GM19372 (cell line): ENCODE results near the gene PSTPIP2.
"Not testable (repeated sequence)": the region's sequence is repeated elsewhere in the genome, so short reads cannot be mapped to it uniquely, and the experiment has no call there.

Source experiments
- ATAC-seq: cut with Tn5 transposase; IDR thresholded peaks from one replicate; pipeline ENCODE4 v1.9.1; 2021; ENCODE audit warnings: mild to moderate bottlenecking, low read depth, moderate library complexity; ENCODE audit not compliant: unreplicated experiment

PSTPIP2 gene

GRCh38 chr18:46070815-46071652 is 1.0 kb downstream of the PSTPIP2 start:
- ATAC-seq: no peak

- ATAC-seq: no peak
These were observed 1.8 kb downstream of the PSTPIP2 start for GRCh38 chr18:46070232-46070631.

- no peak for ATAC-seq
These were observed 2.5 kb downstream of the PSTPIP2 start for GRCh38 chr18:46069524-46069923.

GRCh38 chr18:46068763-46069162 is 3.3 kb downstream of the PSTPIP2 start:
- no peak for ATAC-seq

GRCh38 chr18:46067438-46068007 is 4.5 kb downstream of the PSTPIP2 start:
- no peak for ATAC-seq

GRCh38 chr18:46062781-46063180 is 9.3 kb downstream of the PSTPIP2 start:
- ATAC-seq: no peak

GRCh38 chr18:46061796-46062195 is 10.3 kb downstream of the PSTPIP2 start:
- no peak for ATAC-seq

GRCh38 chr18:46061387-46061786 is 10.7 kb downstream of the PSTPIP2 start:
- ATAC-seq: no peak

- no peak for ATAC-seq
These were observed 11.7 kb downstream of the PSTPIP2 start for GRCh38 chr18:46060359-46060841.

GRCh38 chr18:46055838-46056230 is 16.2 kb downstream of the PSTPIP2 start:
- ATAC-seq: no peak

GRCh38 chr18:46054956-46055837 is 16.9 kb downstream of the PSTPIP2 start:
- ATAC-seq: no peak

- ATAC-seq: no peak
These were observed 18.5 kb downstream of the PSTPIP2 start for GRCh38 chr18:46053368-46054095.

GRCh38 chr18:46051731-46052461 is 20.2 kb downstream of the PSTPIP2 start:
- ATAC-seq: no peak

- ATAC-seq: no peak
These were observed 21.8 kb downstream of the PSTPIP2 start for GRCh38 chr18:46050268-46050667.

- ATAC-seq: no peak
These were observed 23.4 kb downstream of the PSTPIP2 start for GRCh38 chr18:46048641-46049040.

GRCh38 chr18:46047369-46047768 is 24.7 kb downstream of the PSTPIP2 start:
- ATAC-seq: not testable (repeated sequence)

- ATAC-seq: no peak
These were observed 25.4 kb downstream of the PSTPIP2 start for GRCh38 chr18:46046688-46047087.

- ATAC-seq: no peak
These were observed 25.9 kb downstream of the PSTPIP2 start for GRCh38 chr18:46046126-46046525.

- ATAC-seq: no peak
These were observed 29.4 kb downstream of the PSTPIP2 start for GRCh38 chr18:46042571-46043123.
